Right lobe of liver (tissue), 6 donors: ENCODE measurements around the gene DCAF5. TPM values are rescaled to one million over a fixed set of nuclear protein-coding genes. Genes with fewer than 3 reads are reported as not detected.

Experiments
- ATAC-seq, 4 donors: fragments of 200-7000 bp; cut with Tn5 transposase; one replicate each; pipeline ENCODE4 v1.9.1; 2020; ENCODE audit warnings: mild to moderate bottlenecking in 4 of 4, moderate library complexity in 4 of 4
- DNase-seq, 3 donors: peaks; one replicate each; pipeline ENCODE4 v3.0.0-alpha.2; 2020
- H3K27ac ChIP-seq, 3 donors: fragments of 200-600 bp; one replicate each; pipeline ENCODE4 v1.8.0; 2022
- H3K27me3 ChIP-seq, 2 donors: fragments of 200-600 bp; one replicate each; pipeline ENCODE4 v1.8.0; 2022
- H3K36me3 ChIP-seq, 4 donors: fragments of 200-600 bp; sonication (generic) in 1 of 4; one replicate each; pipeline versions ENCODE4 v1.5.1 to v1.8.0; 2017 to 2022; ENCODE audit warnings: control low read depth in 1 of 4
- H3K4me1 ChIP-seq, 4 donors: fragments of 200-600 bp; sonication (generic) in 1 of 4; one replicate each; pipeline versions ENCODE4 v1.5.1 to v1.8.0; 2017 to 2022; ENCODE audit warnings: control low read depth in 1 of 4
- H3K4me3 ChIP-seq, 3 donors: fragments of 200-600 bp; one replicate each; pipeline ENCODE4 v1.8.0; 2022
- H3K9me3 ChIP-seq, 4 donors: fragments of 200-600 bp; sonication (generic) in 1 of 4; one replicate each; pipeline versions ENCODE4 v1.5.1 to v1.8.0; 2017 to 2022; ENCODE audit warnings: control low read depth in 1 of 4
- CTCF ChIP-seq, 4 donors: fragments of 200-600 bp in 3 of 4; fragments of 450-650 bp in 1 of 4; IDR thresholded peaks; one replicate each; pipeline versions ENCODE4 v1.5.1 to v1.8.0; 2016 to 2022; ENCODE audit warnings: antibody characterized with exemption in 4 of 4, mild to moderate bottlenecking in 2 of 4
- POLR2A ChIP-seq: fragments of 450-650 bp; IDR thresholded peaks from one replicate; pipeline ENCODE4 v1.6.1; 2017; ENCODE audit warnings: antibody characterized with exemption, mild to moderate bottlenecking
- WGBS: methylation state at CpG from one replicate; pipeline ENCODE4 v1.1.6; 2018; ENCODE audit warnings: low coverage, low lambda C conversion rate; ENCODE audit not compliant: insufficient coverage; ENCODE audit errors: missing lambda C conversion rate; 5-methylcytosine and 5-hydroxymethylcytosine counted together
- intact Hi-C, 2 donors: fragments of 100-400 bp; cut with DNase I; formaldehyde crosslinking; loops; one replicate each; pipeline versions ENCODE4 v1.11.2 to v1.14.1; 2022
- total RNA-seq, 6 experiments: library from RNA; depleted of rRNA in 2 of 6; stranded (reverse); fragments of >200 nt in 2 of 6; fragmentation: NEBNext Ultra II Directional in 3 of 6; extraction: Animal tissue kit (Norgen Biotek cat#: 25700) in 3 of 6; gene quantifications; one replicate each; pipeline versions ENCODE4 v1.1.0 to v1.2.4, GENCODE V29; 2016 to 2023
- donor health status: DM: no; HTN: yes; CAD: no.
- donor health status: DM: no; HTN: no; CAD: no.
- donor health status: DM: no; HTN: no; CAD: no.
- donor health status: DM: no; HTN: yes; CAD: no.
- donor health status: DM: no; HTN: yes; CAD: no.

The DCAF5 gene
- total RNA-seq, 6 experiments from 2014 or later = 21.8 to 31.4 (median 28.0) TPM

- Histone ChIP-seq H3K27me3 (no peaks in the 10 kb centered on the region), H3K4me3 (no peak overlapping the region), H3K9me3 (no peaks in the 10 kb centered on the region), H3K36me3 (no peaks in the 10 kb centered on the region), H3K4me1 (peaks cover 2 to 46% (median 21%) of the 10 kb centered on the region in 4 donors), H3K27ac (peak overlapping the region; percentile 25 to 77 (median 50))
- DNase-seq (peak in 1 of 3 donors; percentile 39), ATAC-seq (peak in 1 of 4 donors; percentile 8)
- intact Hi-C loops = no loop called here
- 52% methylated on average over 7 of the region's 7 CpGs for WGBS
- no peak for TF ChIP-seq CTCF (IDR thresholded peaks at IDR 0.05)
- no peak for TF ChIP-seq POLR2A
These were observed 106.5 kb downstream of the DCAF5 start for GRCh38 chr14:69046476-69046860.

- TF ChIP-seq POLR2A = no peak
- TF ChIP-seq CTCF (IDR thresholded peaks at IDR 0.05) = no peak
- DNase-seq (peak in 1 of 3 donors; percentile 55), ATAC-seq (peak in 3 of 4 donors; percentile 18 to 57 (median 22))
- Histone ChIP-seq H3K4me1 (peaks cover 2 to 41% (median 17%) of the 10 kb centered on the region in 4 donors), H3K9me3 (no peaks in the 10 kb centered on the region), H3K4me3 (no peak overlapping the region), H3K27ac (peak overlapping the region; percentile 25 to 77 (median 50)), H3K27me3 (no peaks in the 10 kb centered on the region), H3K36me3 (no peaks in the 10 kb centered on the region)
- WGBS = 46% methylated on average over 4 of the region's 7 CpGs
- intact Hi-C loops = no loop called here
These were observed 107.0 kb downstream of the DCAF5 start for GRCh38 chr14:69045857-69046475.

GRCh38 chr14:69044965-69045555, 107.9 kb downstream of the DCAF5 start:
- ATAC-seq = peak in 1 of 4 donors; percentile 27
- H3K27ac ChIP-seq = peak overlapping the region; percentile 4 to 77 (median 29)

GRCh38 chr14:69044296-69044695, 108.6 kb downstream of the DCAF5 start:
- no peak for ATAC-seq
- peak overlapping the region in 2 of 3 donors; percentile 60 to 77 for H3K27ac ChIP-seq

More at GRCh38 chr14:69044965-69045555, 107.9 kb downstream of the DCAF5 start:
- H3K36me3 ChIP-seq = no peaks in the 10 kb centered on the region
- no peak overlapping the region for H3K4me3 ChIP-seq
- 33% methylated on average over 3 of the region's 6 CpGs for WGBS
- H3K4me1 ChIP-seq = peaks cover 0 to 32% (median 11%) of the 10 kb centered on the region in 4 donors
- DNase-seq = peak in 1 of 3 donors; percentile 57
- no peak for TF ChIP-seq POLR2A
- TF ChIP-seq CTCF (IDR thresholded peaks at IDR 0.05) = no peak
- H3K9me3 ChIP-seq = no peaks in the 10 kb centered on the region
- H3K27me3 ChIP-seq = no peaks in the 10 kb centered on the region
- intact Hi-C loops = no loop called here

More at GRCh38 chr14:69044296-69044695, 108.6 kb downstream of the DCAF5 start:
- no peaks in the 10 kb centered on the region for H3K36me3 ChIP-seq
- H3K9me3 ChIP-seq = no peaks in the 10 kb centered on the region
- WGBS = no CpG with 5 or more reads among the region's 2 CpGs
- H3K4me3 ChIP-seq = no peak overlapping the region
- peaks cover 0 to 26% (median 8%) of the 10 kb centered on the region in 4 donors for H3K4me1 ChIP-seq
- TF ChIP-seq POLR2A (no peak), CTCF (IDR thresholded peaks at IDR 0.05) (no peak)
- no peaks in the 10 kb centered on the region for H3K27me3 ChIP-seq
- intact Hi-C loops = no loop called here
- DNase-seq = no peak
